ENCODE data around the gene POU6F2. TPM values are rescaled to one million over a fixed set of nuclear protein-coding genes. Genes with fewer than 3 reads are reported as not detected.
A peak's percentile ranks its signal among the peaks of the same experiment; 100 is the strongest.

The POU6F2 gene
- total RNA-seq, 1 donor from 2014 or later, result not detected

GRCh38 chr7:39069896-39070881 lies 92.5 kb downstream of the POU6F2 start:
- no peak for DNase-seq (ENCODE audit: low read depth in 2 of 2)

DNA sequence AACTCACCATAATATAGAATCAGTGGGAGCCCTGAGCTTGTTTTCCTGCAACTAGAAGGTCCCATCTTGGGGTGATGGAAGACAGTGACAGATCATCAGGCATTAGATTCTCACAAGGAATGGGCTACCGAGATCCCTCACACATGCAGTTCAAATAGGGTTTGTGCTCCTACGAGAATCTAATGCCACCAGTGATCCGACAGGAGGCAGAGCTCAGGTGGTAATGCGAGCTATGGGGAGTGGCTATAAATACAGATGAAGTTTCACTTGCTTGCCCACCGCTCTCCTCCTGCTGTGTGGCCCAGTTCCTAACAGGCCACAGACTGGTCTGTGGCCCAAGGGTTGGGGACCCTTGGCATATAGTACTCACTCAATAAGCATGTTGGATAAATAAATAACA lies 93.4 kb downstream of the POU6F2 start:
- no peak for DNase-seq (ENCODE audit: low read depth in 2 of 2)

DNA sequence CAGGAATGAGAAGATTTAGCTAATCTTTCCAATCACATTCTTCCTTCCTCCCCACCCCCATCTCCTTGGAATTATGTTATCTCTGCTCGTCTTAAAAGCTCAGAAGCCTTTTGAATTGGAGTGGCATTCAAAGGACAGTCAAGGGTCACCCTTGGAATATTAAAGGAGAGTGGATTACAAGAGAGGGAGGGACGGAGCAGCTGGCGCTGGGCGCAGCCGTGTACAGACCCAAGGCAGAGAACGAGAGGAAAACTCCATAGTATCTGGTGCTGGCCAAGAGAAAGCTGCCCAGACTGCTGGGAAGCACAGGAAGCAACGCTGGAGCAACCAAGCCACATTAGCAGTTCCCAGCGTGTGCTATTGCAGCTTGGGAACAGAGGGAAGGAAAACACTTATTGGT lies 95.7 kb downstream of the POU6F2 start:
- peak in 1 of 2 donors; percentile 11 for DNase-seq (ENCODE audit: low read depth in 2 of 2)

- DNase-seq (ENCODE audit: low read depth in 2 of 2), result no peak
Observed at GRCh38 chr7:39075210-39075609, 97.5 kb downstream of the POU6F2 start.

GRCh38 chr7:39083781-39084180 lies 106.1 kb downstream of the POU6F2 start:
- no peak for DNase-seq (ENCODE audit: low read depth in 2 of 2)

GRCh38 chr7:39084349-39084748 lies 106.6 kb downstream of the POU6F2 start:
- no peak for DNase-seq (ENCODE audit: low read depth in 2 of 2)

DNA sequence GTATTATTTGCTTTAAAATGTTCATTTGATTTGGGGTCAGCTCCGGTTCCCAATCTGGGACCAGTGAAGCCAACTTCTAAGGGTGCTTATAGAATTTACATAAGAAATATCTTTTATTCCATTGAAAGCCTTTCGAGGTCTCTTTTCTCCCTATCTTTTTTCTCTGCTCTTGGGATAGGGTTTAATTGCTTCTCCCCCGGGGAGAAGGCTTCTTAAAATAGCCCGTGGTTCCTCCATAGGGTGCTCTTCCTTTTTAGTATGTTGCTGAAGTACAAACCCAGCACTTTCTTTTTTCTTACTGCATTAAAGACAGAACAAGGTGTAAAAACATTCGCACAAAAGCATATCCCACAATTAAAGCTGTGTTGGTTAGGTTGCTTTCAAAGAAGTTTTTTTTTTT lies 107.5 kb downstream of the POU6F2 start:
- DNase-seq (ENCODE audit: low read depth in 2 of 2), result no peak

- DNase-seq (ENCODE audit: low read depth in 2 of 2), result no peak
Observed at GRCh38 chr7:39085590-39086049, 107.9 kb downstream of the POU6F2 start.

- no peak for DNase-seq (ENCODE audit: low read depth in 2 of 2)
Observed at GRCh38 chr7:39086638-39087360, 109.1 kb downstream of the POU6F2 start.

GRCh38 chr7:39088730-39089593 lies 111.3 kb downstream of the POU6F2 start:
- DNase-seq (ENCODE audit: low read depth in 2 of 2), result no peak

DNA sequence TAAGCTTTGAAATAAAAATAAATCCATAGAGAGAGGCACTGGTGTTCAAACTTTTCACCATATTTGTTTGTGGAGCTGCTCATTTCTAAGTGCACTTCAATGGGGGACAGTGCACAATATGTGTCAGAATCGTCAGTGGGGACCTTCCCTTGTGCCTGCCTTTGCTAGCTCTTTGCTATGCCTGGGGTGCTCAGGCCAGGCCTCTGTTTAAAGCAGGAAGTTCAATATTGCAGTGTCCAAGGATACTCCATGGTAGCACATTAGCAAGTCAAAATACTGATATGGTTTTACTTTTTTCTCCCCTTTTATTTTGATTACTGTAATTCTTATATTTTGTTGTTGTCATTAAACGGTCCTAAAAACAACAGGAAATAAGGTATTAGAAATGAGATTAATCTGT lies 113.4 kb downstream of the POU6F2 start:
- no peak for DNase-seq (ENCODE audit: low read depth in 2 of 2)

DNA sequence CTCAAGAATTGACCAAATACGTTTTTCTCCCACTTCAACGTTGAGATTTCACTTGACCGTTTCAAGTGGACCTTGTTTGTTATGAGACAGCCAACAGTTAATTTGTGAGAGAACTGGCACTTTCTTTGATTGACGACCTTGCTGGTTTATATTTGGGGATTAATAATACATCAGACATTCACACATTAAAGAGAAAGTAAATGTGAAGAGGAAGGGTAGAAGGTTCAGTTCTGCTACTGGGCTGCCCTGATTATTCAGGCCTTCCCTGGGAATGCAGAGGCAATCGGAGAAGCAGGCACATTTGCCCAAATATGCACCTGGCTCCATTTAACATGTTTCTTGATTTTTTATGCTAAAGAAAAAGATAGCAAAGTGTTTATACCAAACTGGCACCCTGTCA lies 114.1 kb downstream of the POU6F2 start:
- no peak for DNase-seq (ENCODE audit: low read depth in 2 of 2)

DNA sequence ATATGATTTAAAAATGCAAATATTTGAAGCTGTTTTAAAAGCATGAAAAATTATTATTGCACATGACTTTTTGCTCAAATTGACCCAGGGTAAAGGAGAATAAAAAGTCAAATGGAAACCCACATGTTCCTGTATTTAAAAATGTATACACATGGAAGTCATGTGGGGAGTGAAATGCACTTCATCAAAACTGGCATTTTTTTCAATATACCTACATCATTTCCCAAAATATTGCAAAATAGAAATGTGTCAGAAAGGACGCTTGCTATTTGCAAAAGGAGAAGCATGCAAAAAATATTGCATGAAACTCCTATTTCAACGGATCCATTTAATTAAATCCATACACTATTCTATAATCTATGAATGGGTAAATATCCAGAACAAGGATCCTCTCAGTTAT lies 117.0 kb downstream of the POU6F2 start:
- no peak for DNase-seq (ENCODE audit: low read depth in 2 of 2)

DNA sequence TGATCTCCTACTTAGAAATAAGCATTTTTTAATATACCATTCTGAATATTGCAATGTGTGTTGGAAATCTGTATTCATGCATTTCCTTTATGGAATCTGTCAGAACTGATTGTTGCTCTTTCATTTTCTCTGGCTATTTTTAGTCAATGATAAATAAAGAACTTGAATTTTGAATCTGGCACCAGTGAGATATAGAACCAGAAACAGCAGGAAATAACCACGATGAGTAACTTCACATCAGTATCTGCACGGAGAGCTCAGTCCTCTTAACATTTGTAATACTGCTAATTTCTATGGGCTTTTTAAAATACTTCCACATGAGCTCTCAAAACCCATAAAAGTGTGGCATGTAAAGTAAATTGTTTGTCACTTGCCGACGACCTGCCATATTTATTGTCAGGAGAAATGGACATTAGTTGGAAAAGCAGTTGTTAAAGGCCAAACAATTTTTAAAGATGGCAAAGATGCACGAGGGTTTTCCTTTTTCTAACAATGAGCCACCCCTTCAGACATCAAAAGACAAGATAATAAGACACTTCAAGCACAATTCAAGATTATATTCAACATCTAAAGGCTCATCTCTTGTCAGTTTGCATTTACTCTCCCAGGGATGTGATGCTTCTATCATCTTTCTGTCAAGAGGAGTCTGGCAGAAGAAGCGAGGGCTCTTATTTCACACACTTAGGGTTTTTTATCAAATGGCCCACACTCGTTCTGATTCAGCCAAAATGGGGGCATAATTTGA lies 118.3 kb downstream of the POU6F2 start:
- DNase-seq (ENCODE audit: low read depth in 2 of 2), result no peak

DNA sequence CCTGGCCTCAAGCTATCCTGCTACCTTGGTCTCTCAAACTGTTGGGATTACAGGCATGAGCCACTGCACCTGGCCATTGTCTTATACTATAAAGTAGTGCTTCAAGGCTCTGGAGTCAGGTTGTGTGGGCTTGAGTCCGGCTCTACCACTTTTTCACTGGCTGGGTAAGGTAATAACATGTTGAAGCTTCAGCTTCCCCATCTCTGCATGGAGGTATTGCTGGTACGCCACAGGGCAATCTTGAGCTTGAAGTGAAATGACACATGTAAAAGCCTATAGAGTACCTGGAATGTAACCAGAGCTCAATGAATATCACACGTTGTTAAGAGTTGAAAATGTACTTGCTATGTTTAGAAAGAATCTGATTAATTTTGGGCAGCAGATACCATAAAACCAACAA lies 120.8 kb downstream of the POU6F2 start:
- DNase-seq (ENCODE audit: low read depth in 2 of 2), result no peak

DNA sequence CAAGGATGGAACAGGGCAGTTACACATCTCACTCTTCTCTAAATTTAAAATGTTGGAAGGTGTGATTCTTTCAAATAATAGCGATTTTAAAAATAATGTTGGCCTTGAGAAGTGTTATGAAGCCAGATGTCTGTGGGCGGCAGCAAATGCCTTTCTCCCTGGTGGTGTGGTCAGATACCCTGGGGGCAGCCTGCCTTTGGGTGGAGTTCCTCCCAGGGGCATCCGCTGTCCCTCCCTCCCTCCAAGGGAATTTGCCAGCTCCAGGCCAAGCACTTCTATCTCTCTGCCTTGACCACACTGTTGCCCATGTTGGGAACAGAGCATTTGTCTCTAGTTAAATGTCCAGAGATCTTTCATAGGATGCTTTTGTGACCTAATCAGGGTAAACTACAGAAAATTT lies 121.4 kb downstream of the POU6F2 start:
- DNase-seq (ENCODE audit: low read depth in 2 of 2), result no peak

DNA sequence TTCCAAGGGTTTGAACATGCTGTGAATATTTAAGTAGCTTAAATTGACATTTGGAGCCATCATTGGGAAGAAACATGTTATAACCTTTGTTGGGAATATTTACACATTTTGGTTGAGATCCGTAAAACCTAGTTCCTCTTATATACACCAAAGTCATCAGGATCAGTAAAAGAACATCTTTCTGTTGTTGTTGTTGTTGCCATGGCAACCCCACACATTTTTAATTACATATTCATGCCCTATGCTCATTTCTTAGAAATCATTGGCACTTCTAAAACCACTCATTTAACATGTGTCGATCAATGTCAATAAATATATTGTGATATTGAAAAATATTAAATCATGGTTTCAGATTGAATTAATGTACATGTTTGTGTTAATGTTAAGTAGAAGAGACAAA lies 122.6 kb downstream of the POU6F2 start:
- DNase-seq (ENCODE audit: low read depth in 2 of 2), result no peak

- DNase-seq (ENCODE audit: low read depth in 2 of 2), result no peak
Observed at GRCh38 chr7:39102234-39102633, 124.5 kb downstream of the POU6F2 start.

GRCh38 chr7:39105720-39106119 lies 128.0 kb downstream of the POU6F2 start:
- DNase-seq (ENCODE audit: low read depth in 2 of 2), result no peak

- DNase-seq (ENCODE audit: low read depth in 2 of 2), result no peak
Observed at GRCh38 chr7:39125846-39126245, 148.1 kb downstream of the POU6F2 start.

DNA sequence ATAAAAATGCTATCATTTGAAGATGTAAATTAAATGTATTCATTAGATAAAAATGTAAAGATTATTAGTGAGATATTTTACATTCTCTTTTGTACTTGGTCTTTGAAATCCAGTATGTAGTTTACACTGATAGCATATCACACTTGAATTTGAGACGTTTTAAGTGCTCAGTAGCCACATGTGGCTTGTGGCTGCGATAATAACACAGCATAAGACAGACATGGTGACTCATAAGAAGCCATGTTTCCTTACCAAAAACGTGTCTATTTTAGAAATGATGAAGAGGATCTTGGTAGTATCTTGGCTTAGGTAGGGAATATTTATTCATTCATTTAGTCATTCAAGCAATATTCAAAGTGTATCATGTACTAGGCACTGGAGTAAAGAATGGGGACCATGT lies 149.3 kb downstream of the POU6F2 start:
- DNase-seq (ENCODE audit: low read depth in 2 of 2), result no peak
